MCF 10A (cell line): Measurements from ENCODE around the gene LRPAP1. TPM values are rescaled to one million over a fixed set of nuclear protein-coding genes. Genes with fewer than 3 reads are reported as not detected.

Experiments
- BruUV-seq: library from RNA; stranded (reverse); fragments of 400-500 nt; replicated peaks from 2 replicates; lab custom pipeline; 2021; lab: Mats Ljungman, UMichigan
- CTCF ChIA-PET: fragments of 300-600 bp; sonication (Branson Sonifier 250); formaldehyde crosslinking; extraction: SDS; loops from one replicate; lab custom pipeline; 2021; ENCODE audit warnings: antibody characterized with exemption, inconsistent platforms; lab: Yijun Ruan, JAX
- POLR2A ChIA-PET: fragments of 300-600, 350-650 bp; sonication (Branson Sonifier 250); formaldehyde crosslinking; extraction: SDS; loops from one replicate; lab custom pipeline; 2020; ENCODE audit warnings: antibody characterized with exemption, inconsistent platforms; lab: Yijun Ruan, JAX
- DNase-seq: peaks from one replicate; pipeline ENCODE4 v3.0.0-alpha.2; 2018; ENCODE audit not compliant: unreplicated experiment
- H3K27ac Mint-ChIP-seq: one replicate; pipeline ENCODE4 v1.8.0; 2022; ENCODE audit warnings: mild to moderate bottlenecking, low read depth, mixed read lengths; ENCODE audit not compliant: unreplicated experiment
- H3K27me3 Mint-ChIP-seq: one replicate; pipeline ENCODE4 v1.8.0; 2022; ENCODE audit warnings: mixed read lengths; ENCODE audit not compliant: insufficient read depth, unreplicated experiment
- H3K36me3 Mint-ChIP-seq: one replicate; pipeline ENCODE4 v1.8.0; 2022; ENCODE audit warnings: mild to moderate bottlenecking, moderate library complexity, mixed read lengths; ENCODE audit not compliant: insufficient read depth, unreplicated experiment
- H3K4me1 Mint-ChIP-seq: one replicate; pipeline ENCODE4 v1.8.0; 2022; ENCODE audit warnings: mixed read lengths; ENCODE audit not compliant: insufficient read depth, unreplicated experiment
- H3K4me3 Mint-ChIP-seq: one replicate; pipeline ENCODE4 v1.8.0; 2022; ENCODE audit warnings: mild to moderate bottlenecking, moderate library complexity, mixed read lengths; ENCODE audit not compliant: unreplicated experiment
- H3K9me3 Mint-ChIP-seq: one replicate; pipeline ENCODE4 v1.8.0; 2022; ENCODE audit warnings: mixed read lengths; ENCODE audit not compliant: unreplicated experiment
- CTCF ChIP-seq: fragments of 200-600 bp; IDR thresholded peaks from one replicate; pipeline ENCODE4 v1.8.0; 2022; ENCODE audit warnings: antibody characterized with exemption, mild to moderate bottlenecking; ENCODE audit not compliant: unreplicated experiment
- intact Hi-C: fragments of 100-400 bp; cut with micrococcal nuclease; formaldehyde crosslinking; loops from 2 replicates; pipeline ENCODE4 v1.14.1; 2022
- total RNA-seq: library from RNA; stranded (reverse); gene quantifications from 2 replicates; pipeline ENCODE4 v1.2.3, GENCODE V29; 2022

Gene LRPAP1
- total RNA-seq, 1 experiment from 2014 or later: 93.6 TPM

DNA sequence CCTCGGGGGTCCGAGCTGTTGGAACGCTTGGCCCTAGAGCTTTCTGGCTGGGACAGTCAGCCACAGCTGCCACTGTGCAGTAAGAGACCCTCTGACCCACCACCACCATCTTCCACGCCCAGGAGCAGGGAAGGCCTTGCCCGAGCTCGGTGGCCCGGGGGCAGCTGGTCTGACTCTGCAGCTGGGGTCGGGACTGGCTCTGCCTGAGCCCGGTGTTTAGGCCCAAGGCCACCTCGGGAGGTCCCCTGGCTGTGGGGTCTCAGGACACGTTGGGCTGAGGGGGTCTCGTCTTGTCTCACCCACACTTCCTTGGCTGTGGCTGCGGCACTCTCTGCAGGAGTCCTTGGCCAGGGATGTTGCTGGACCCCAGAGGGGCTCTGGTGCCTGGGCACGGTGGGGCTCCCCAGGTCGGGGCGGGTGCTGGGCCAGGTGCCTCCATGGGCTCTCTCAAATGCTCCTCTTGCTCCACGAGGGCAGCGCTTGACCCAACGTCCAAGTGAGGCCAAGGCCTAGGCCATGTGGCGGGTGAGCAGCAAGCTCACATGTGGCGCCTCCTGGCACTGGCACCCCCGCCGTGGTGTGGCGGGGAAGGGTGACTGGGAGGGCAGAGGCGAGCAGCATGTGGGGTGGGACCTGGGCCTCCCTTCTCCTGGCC lies 46.2 kb downstream of the LRPAP1 start:
- Mint-ChIP-seq H3K27ac (no peak overlapping the region), H3K36me3 (peaks cover 5% of the 10 kb centered on the region), H3K9me3 (no peaks in the 10 kb centered on the region), H3K4me1 (peaks cover 4% of the 10 kb centered on the region), H3K4me3 (no peak overlapping the region), H3K27me3 (no peaks in the 10 kb centered on the region)
- ChIA-PET POLR2A (no interaction called here), CTCF (interaction anchor here (0.5 to 0.6 kb wide), 3 partner anchors 10 to 366 kb away, joined by 3 read pairs; no protein-coding TSS in a partner anchor)
- BruUV-seq: no TSS peak
- no peak for TF ChIP-seq CTCF
- no peak for DNase-seq
- intact Hi-C loops: no loop called here

DNA sequence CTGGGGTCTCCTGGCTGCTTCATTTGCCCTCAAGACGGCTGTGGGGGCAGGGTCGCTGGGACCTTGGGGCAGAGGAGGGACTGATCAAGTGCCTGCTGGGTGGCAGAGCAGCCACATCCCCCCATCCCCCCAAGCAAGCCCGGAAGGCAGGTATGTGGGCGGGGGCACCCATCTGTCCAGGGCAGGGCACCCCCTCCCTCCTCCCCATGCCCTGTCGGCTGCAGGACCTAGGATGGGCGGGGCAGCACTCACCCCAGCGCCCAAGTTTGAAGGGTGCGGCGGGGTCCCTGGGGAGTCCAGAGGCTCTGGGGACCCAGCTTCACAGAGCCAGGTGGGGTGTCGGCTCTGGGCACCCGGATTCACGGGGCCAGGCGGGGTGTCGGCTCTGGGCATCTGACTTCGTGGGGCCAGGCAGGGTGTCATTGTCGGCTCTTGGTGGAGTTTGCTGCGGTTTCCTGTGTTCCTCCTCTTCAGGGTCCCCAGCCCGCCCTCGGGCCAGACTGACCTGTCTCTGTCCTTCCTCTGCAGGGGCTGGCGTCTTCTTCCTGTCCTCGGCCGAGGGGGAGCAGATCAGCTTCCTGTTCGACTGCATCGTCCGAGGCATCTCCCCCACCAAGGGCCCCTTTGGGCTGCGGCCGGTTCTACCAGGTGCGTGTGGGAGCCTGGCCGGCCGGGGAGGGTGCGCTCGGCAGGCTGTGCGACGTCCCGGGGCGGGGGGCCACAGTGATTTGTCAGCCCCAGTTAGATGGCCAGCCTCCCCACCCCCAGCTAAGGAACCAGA lies 47.0 kb downstream of the LRPAP1 start:
- Mint-ChIP-seq H3K4me3 (peak overlapping the region; percentile 66), H3K27ac (no peak overlapping the region), H3K27me3 (no peaks in the 10 kb centered on the region), H3K36me3 (peaks cover 5% of the 10 kb centered on the region), H3K9me3 (no peaks in the 10 kb centered on the region), H3K4me1 (peaks cover 9% of the 10 kb centered on the region)
- ChIA-PET POLR2A (interaction anchor here (0.8 to 1.7 kb wide), 2 partner anchors 50 to 99 kb away, joined by 4 to 8 read pairs; no protein-coding TSS in a partner anchor), CTCF (interaction anchor here (0.7 to 0.8 kb wide), 3 partner anchors 298 to 1672 kb away, joined by 3 to 5 read pairs (median 4); no protein-coding TSS in a partner anchor)
- TF ChIP-seq CTCF: no peak
- no peak for DNase-seq
- no TSS peak for BruUV-seq
- intact Hi-C loops: no loop called here

- TSS peak; percentile 43 for BruUV-seq
- no peak for TF ChIP-seq CTCF
- H3K9me3 Mint-ChIP-seq: no peaks in the 10 kb centered on the region
- H3K4me1 Mint-ChIP-seq: peaks cover 9% of the 10 kb centered on the region
- ChIA-PET POLR2A (interaction anchor here (0.8 to 1.7 kb wide), 2 partner anchors 50 to 98 kb away, joined by 4 to 8 read pairs; no protein-coding TSS in a partner anchor), CTCF (interaction anchor here (0.6 to 0.8 kb wide), 4 partner anchors 299 to 1673 kb away, joined by 3 to 5 read pairs (median 4); no protein-coding TSS in a partner anchor)
- H3K4me3 Mint-ChIP-seq: peak overlapping the region; percentile 66
- DNase-seq: peak; percentile 82
- no peaks in the 10 kb centered on the region for H3K36me3 Mint-ChIP-seq
- H3K27ac Mint-ChIP-seq: no peak overlapping the region
- intact Hi-C loops: no loop called here
- H3K27me3 Mint-ChIP-seq: no peaks in the 10 kb centered on the region
Observed at GRCh38 chr4:3484057-3484973, 47.9 kb downstream of the LRPAP1 start.
